HG02763 (cell line): ENCODE data around the gene C22orf23.
"Not testable (repeated sequence)": the region's sequence is repeated elsewhere in the genome, so short reads cannot be mapped to it uniquely, and the experiment has no call there.

Experiments used
- ATAC-seq: cut with Tn5 transposase; IDR thresholded peaks from one replicate; pipeline ENCODE4 v1.9.1; 2021; ENCODE audit warnings: mild to moderate bottlenecking, moderate library complexity; ENCODE audit not compliant: unreplicated experiment

C22orf23 gene

GRCh38 chr22:37982938-37983859 is 29.8 kb upstream of the C22orf23 start:
- no peak for ATAC-seq

GRCh38 chr22:37982151-37982785 is 28.9 kb upstream of the C22orf23 start:
- ATAC-seq: no peak

GRCh38 chr22:37981282-37982011 is 28.0 kb upstream of the C22orf23 start:
- ATAC-seq: no peak

GRCh38 chr22:37979782-37980181 is 26.4 kb upstream of the C22orf23 start:
- no peak for ATAC-seq

- no peak for ATAC-seq
These were observed 23.1 kb upstream of the C22orf23 start for GRCh38 chr22:37976547-37976946.

GRCh38 chr22:37976022-37976421 is 22.6 kb upstream of the C22orf23 start:
- ATAC-seq: not testable (repeated sequence)

GRCh38 chr22:37975153-37975552 is 21.8 kb upstream of the C22orf23 start:
- no peak for ATAC-seq

- ATAC-seq: no peak
These were observed 20.1 kb upstream of the C22orf23 start for GRCh38 chr22:37973271-37974170.

- no peak for ATAC-seq
These were observed 19.1 kb upstream of the C22orf23 start for GRCh38 chr22:37972527-37972926.

- no peak for ATAC-seq
These were observed 18.4 kb upstream of the C22orf23 start for GRCh38 chr22:37971475-37972434.

- no peak for ATAC-seq
These were observed 17.5 kb upstream of the C22orf23 start for GRCh38 chr22:37970864-37971263.

- no peak for ATAC-seq
These were observed 15.3 kb upstream of the C22orf23 start for GRCh38 chr22:37968452-37969251.

GRCh38 chr22:37967637-37968451 is 14.4 kb upstream of the C22orf23 start:
- no peak for ATAC-seq

- no peak for ATAC-seq
These were observed 13.7 kb upstream of the C22orf23 start for GRCh38 chr22:37967147-37967546.

GRCh38 chr22:37965940-37966664 is 12.7 kb upstream of the C22orf23 start:
- ATAC-seq: no peak

- ATAC-seq: no peak
These were observed 7.7 kb upstream of the C22orf23 start for GRCh38 chr22:37961062-37961461.

GRCh38 chr22:37959231-37959825 is 5.9 kb upstream of the C22orf23 start:
- ATAC-seq: no peak
